A673 (cell line): Measurements from ENCODE around the gene VWF.

Experiments used
- CTCF ChIP-seq: fragments of 300-800, 200-600 bp; sonication (generic); conservative IDR thresholded peaks from 2 replicates; pipeline ENCODE4 v1.5.1; 2017; ENCODE audit warnings: low read depth, mild to moderate bottlenecking, antibody characterized with exemption, low read length, moderate library complexity, mixed read lengths
- EZH2 ChIP-seq: fragments of 200-600 bp; sonication (generic); IDR thresholded peaks from 2 replicates; pipeline ENCODE4 v1.6.1; 2017; ENCODE audit warnings: borderline replicate concordance, low read depth, mild to moderate bottlenecking, mixed read lengths, antibody characterized with exemption, low read length; ENCODE audit not compliant: poor library complexity, severe bottlenecking

DNA sequence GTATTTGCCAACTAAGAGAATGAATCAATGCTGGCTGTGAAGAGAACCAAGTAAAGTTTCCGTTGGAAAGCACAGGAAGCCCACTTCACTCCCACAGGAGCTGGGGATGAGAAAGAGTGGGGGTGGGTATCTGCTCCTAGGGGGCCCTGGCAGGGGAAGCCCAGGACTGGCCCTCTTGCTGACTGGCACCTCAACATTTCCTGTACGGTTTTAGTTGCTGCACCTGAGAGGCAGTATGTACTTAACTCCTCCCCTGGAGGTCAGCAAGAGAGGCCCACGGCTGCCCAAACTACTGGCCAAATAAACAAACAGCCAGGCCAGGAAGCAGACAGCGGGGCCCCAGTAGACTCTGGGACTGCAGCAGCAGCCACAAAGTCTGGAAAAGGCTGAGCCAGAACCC is 33.8 kb upstream of the VWF start:
- TF ChIP-seq CTCF (no peak), EZH2 (no peak)
